PFSK-1 (cell line): ENCODE data around the gene BBS10.

Source experiments
- POLR2AphosphoS5 ChIP-seq: IDR thresholded peaks from 2 replicates; pipeline ENCODE4 v1.6.1; 2012; ENCODE audit warnings: low read depth, mild to moderate bottlenecking, control low read depth, low read length, moderate library complexity
- REST ChIP-seq, 2 experiments: IDR thresholded peaks; 2 replicates each; pipeline versions ENCODE4 v1.6.1 to v1.8.0; 2011 to 2012; ENCODE audit warnings: low read depth in 2 of 2, low read length in 2 of 2, control low read depth in 1 of 2, inconsistent platforms in 1 of 2, mild to moderate bottlenecking in 1 of 2, moderate library complexity in 1 of 2; ENCODE audit not compliant: insufficient read depth in 1 of 2

DNA sequence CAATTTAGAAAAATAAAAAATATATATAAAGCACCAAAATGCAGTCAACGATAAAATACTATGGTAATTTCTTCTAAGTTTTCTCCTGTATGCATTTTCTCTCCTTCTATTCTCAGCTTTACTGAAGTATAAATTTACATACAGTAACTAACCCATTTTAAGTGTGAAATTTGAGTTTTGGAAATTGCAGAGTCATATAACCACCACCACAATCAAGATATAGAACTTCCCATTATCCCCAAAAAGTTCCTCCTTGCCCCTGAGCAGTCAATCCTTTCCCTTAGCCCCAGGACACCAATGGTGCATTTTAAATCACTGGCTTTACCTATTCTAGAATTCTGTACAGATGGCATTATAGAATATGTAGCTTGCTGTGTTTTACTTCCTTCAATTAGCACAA is 31.0 kb upstream of the BBS10 start:
- no peak for TF ChIP-seq REST (IDR thresholded peaks at IDR 0.05; ENCODE audit: insufficient read depth in 1 of 2, low read depth in 2 of 2, low read length in 2 of 2)
- no peak for TF ChIP-seq POLR2AphosphoS5
